Loucy (cell line): Measurements from ENCODE around the gene LARP1B.

Experiments
- EZH2phosphoT487 ChIP-seq: fragments of 200-600 bp; IDR thresholded peaks from 2 replicates; pipeline ENCODE4 v1.6.1; 2018; ENCODE audit warnings: antibody characterized with exemption, mild to moderate bottlenecking, moderate library complexity, borderline replicate concordance
- TF ChIP-seq, protein P1 (sequence below): fragments of 200-600 bp; sonication (generic); conservative IDR thresholded peaks from 2 replicates; pipeline ENCODE4 v1.5.1; 2014; ENCODE audit warnings: mild to moderate bottlenecking, antibody characterized with exemption, low read length

GRCh38 chr4:128141866-128142265 lies 80.8 kb downstream of the LARP1B start:
- TF ChIP-seq, protein P1, sequence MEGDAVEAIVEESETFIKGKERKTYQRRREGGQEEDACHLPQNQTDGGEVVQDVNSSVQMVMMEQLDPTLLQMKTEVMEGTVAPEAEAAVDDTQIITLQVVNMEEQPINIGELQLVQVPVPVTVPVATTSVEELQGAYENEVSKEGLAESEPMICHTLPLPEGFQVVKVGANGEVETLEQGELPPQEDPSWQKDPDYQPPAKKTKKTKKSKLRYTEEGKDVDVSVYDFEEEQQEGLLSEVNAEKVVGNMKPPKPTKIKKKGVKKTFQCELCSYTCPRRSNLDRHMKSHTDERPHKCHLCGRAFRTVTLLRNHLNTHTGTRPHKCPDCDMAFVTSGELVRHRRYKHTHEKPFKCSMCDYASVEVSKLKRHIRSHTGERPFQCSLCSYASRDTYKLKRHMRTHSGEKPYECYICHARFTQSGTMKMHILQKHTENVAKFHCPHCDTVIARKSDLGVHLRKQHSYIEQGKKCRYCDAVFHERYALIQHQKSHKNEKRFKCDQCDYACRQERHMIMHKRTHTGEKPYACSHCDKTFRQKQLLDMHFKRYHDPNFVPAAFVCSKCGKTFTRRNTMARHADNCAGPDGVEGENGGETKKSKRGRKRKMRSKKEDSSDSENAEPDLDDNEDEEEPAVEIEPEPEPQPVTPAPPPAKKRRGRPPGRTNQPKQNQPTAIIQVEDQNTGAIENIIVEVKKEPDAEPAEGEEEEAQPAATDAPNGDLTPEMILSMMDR: no peak
- TF ChIP-seq EZH2phosphoT487: no peak
